Left ventricle myocardium inferior (tissue), 1 donor: Measurements from ENCODE around the gene ATXN1. TPM values are rescaled to one million over a fixed set of nuclear protein-coding genes. Genes with fewer than 3 reads are reported as not detected.
A peak's percentile ranks its signal among the peaks of the same experiment; 100 is the strongest.

Source experiments
- DNase-seq: peaks from one replicate; pipeline ENCODE4 v3.0.0-alpha.2; 2020
- H3K27ac ChIP-seq: fragments of 200-600 bp; replicated peaks from 2 replicates; pipeline ENCODE4 v1.8.0; 2021
- H3K27me3 ChIP-seq: fragments of 200-600 bp; 2 replicates; pipeline ENCODE4 v1.8.0; 2021; ENCODE audit warnings: low read depth
- H3K36me3 ChIP-seq: fragments of 200-600 bp; 2 replicates; pipeline ENCODE4 v1.8.0; 2021
- H3K4me1 ChIP-seq: fragments of 200-600 bp; 2 replicates; pipeline ENCODE4 v1.8.0; 2021
- H3K4me3 ChIP-seq: fragments of 200-600 bp; 2 replicates; pipeline ENCODE4 v1.8.0; 2021; ENCODE audit warnings: mild to moderate bottlenecking, moderate library complexity
- H3K9me3 ChIP-seq: fragments of 200-600 bp; replicated peaks from 2 replicates; pipeline ENCODE4 v1.8.0; 2021
- CTCF ChIP-seq: fragments of 200-600 bp; IDR thresholded peaks from 2 replicates; pipeline ENCODE4 v1.8.0; 2021; ENCODE audit warnings: antibody characterized with exemption, mild to moderate bottlenecking, borderline replicate concordance
- intact Hi-C: fragments of 100-400 bp; cut with micrococcal nuclease; formaldehyde crosslinking; loops from one replicate; pipeline ENCODE4 v1.11.0; 2022
- total RNA-seq: library from RNA; stranded (reverse); fragmentation: NEBNext Ultra II Directional; extraction: Animal tissue kit (Norgen Biotek cat#: 25700); gene quantifications from one replicate; pipeline ENCODE4 v1.2.1, GENCODE V29; 2021
- donor health status: DM: no; HTN: yes; CAD: no; lungs with severe emphysema.

The ATXN1 gene
- total RNA-seq, 1 donor from 2014 or later = 41.5 TPM

- DNase-seq = no peak
- Histone ChIP-seq H3K9me3 (no peaks in the 10 kb centered on the region), H3K4me1 (no peaks in the 10 kb centered on the region), H3K36me3 (peaks cover 15% of the 10 kb centered on the region), H3K27me3 (no peaks in the 10 kb centered on the region), H3K4me3 (no peak overlapping the region), H3K27ac (no peak overlapping the region)
- TF ChIP-seq CTCF = peak; percentile 72
- intact Hi-C loops = no loop called here
Observed at GRCh38 chr6:16286151-16286522, 475.1 kb downstream of the ATXN1 start.

GRCh38 chr6:16285467-16286150 lies 475.7 kb downstream of the ATXN1 start:
- H3K27ac ChIP-seq = no peak overlapping the region
- no peaks in the 10 kb centered on the region for H3K4me1 ChIP-seq
- no peaks in the 10 kb centered on the region for H3K27me3 ChIP-seq
- intact Hi-C loops = no loop called here
- H3K9me3 ChIP-seq = no peaks in the 10 kb centered on the region
- DNase-seq = no peak
- TF ChIP-seq CTCF = no peak
- H3K4me3 ChIP-seq = no peak overlapping the region
- H3K36me3 ChIP-seq = peaks cover 13% of the 10 kb centered on the region

- Histone ChIP-seq H3K4me1 (no peaks in the 10 kb centered on the region), H3K9me3 (no peaks in the 10 kb centered on the region), H3K27ac (no peak overlapping the region), H3K4me3 (no peak overlapping the region), H3K27me3 (no peaks in the 10 kb centered on the region), H3K36me3 (peaks cover 17% of the 10 kb centered on the region)
- no peak for DNase-seq
- TF ChIP-seq CTCF = no peak
- intact Hi-C loops = no loop called here
Observed at GRCh38 chr6:16284472-16284871, 476.8 kb downstream of the ATXN1 start.

GRCh38 chr6:16282370-16282769 lies 478.9 kb downstream of the ATXN1 start:
- H3K4me3 ChIP-seq = no peak overlapping the region
- no peak for TF ChIP-seq CTCF
- no peak for DNase-seq
- H3K4me1 ChIP-seq = peaks cover 12% of the 10 kb centered on the region
- no peak overlapping the region for H3K27ac ChIP-seq
- no peaks in the 10 kb centered on the region for H3K27me3 ChIP-seq
- H3K36me3 ChIP-seq = peaks cover 26% of the 10 kb centered on the region
- no peaks in the 10 kb centered on the region for H3K9me3 ChIP-seq
- intact Hi-C loops = no loop called here

GRCh38 chr6:16279243-16279642 lies 482.0 kb downstream of the ATXN1 start:
- Histone ChIP-seq H3K36me3 (peaks cover 41% of the 10 kb centered on the region), H3K4me3 (no peak overlapping the region), H3K9me3 (no peaks in the 10 kb centered on the region), H3K27me3 (no peaks in the 10 kb centered on the region), H3K27ac (peak overlapping the region; percentile 85), H3K4me1 (peaks cover 19% of the 10 kb centered on the region)
- no peak for TF ChIP-seq CTCF
- DNase-seq = no peak
- intact Hi-C loops = no loop called here
